Measurements from ENCODE around the gene EML2. TPM values are rescaled to one million over a fixed set of nuclear protein-coding genes. Genes with fewer than 3 reads are reported as not detected.

The EML2 gene
- total RNA-seq, 4 donors from 2014 or later: 40.8 to 64.3 (median 60.0) TPM

DNA sequence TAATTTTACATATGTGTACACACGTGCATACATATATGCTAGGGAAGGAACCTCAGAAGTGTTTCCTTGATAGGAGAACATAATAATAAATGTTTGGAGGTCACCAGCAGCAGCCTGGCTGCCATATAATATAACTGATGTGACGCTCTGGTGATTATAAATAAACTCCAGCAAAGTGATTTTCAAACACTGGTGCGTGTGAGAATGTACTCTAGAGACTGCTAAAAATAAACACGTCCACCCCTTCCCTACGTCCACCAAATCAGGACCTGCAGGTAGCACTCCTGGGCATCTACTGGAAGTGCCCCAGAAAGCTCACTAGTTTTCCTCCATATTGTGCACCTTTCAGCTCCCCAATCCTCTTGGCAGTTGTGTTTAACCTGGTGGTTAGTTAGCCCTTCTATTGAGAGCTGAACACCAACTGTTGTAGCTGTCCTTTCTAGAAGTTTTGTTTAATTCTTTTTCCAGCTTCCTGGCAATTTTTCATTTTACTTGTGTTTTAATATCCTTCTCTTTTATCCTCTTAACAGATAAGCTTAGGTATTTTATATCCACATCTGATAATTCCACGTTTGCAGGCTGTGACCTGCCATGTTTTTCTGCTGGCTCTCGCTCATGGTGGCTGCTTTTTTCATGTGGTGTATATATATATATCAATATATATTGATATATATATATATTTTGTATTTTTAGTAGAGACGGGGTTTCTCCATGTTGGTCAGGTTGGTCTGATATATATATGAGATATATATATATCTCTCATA, 67.6 kb downstream of the EML2 start:
- Histone ChIP-seq H3K36me3 (no peaks in the 10 kb centered on the region), H3K9me3 (no peaks in the 10 kb centered on the region), H3K27ac (no peak overlapping the region), H3K4me1 (peaks cover 9 to 40% (median 24%) of the 10 kb centered on the region in 4 donors), H3K27me3 (no peaks in the 10 kb centered on the region), H3K4me3 (no peak overlapping the region)
- TF ChIP-seq, protein P1, sequence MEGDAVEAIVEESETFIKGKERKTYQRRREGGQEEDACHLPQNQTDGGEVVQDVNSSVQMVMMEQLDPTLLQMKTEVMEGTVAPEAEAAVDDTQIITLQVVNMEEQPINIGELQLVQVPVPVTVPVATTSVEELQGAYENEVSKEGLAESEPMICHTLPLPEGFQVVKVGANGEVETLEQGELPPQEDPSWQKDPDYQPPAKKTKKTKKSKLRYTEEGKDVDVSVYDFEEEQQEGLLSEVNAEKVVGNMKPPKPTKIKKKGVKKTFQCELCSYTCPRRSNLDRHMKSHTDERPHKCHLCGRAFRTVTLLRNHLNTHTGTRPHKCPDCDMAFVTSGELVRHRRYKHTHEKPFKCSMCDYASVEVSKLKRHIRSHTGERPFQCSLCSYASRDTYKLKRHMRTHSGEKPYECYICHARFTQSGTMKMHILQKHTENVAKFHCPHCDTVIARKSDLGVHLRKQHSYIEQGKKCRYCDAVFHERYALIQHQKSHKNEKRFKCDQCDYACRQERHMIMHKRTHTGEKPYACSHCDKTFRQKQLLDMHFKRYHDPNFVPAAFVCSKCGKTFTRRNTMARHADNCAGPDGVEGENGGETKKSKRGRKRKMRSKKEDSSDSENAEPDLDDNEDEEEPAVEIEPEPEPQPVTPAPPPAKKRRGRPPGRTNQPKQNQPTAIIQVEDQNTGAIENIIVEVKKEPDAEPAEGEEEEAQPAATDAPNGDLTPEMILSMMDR (IDR thresholded peaks at IDR 0.05): no peak
- TF ChIP-seq POLR2AphosphoS5 (IDR thresholded peaks at IDR 0.05): no peak
- DNase-seq: no peak
- in situ Hi-C loops (cut with MboI; ENCODE audit: low pct_ligation_motif_present in 1 of 4, low pct_unique_long_range_greater_than_20kb in 1 of 4, low sequenced_read_pairs in 3 of 4): no loop called here
- intact Hi-C loops (cut with DNase I; ENCODE audit: low total_unique reads): no loop called here
- 79 to 88% methylated on average over 8 of the region's 8 CpGs for WGBS, 2 donors (ENCODE audit: low coverage in 1 of 2)

GRCh38 chr19:45569619-45570421, 69.4 kb downstream of the EML2 start:
- 50 to 60% methylated on average over 1 to 15 of the region's 15 CpGs for WGBS, 2 donors (ENCODE audit: low coverage in 1 of 2)
- in situ Hi-C loops (cut with MboI; ENCODE audit: low pct_ligation_motif_present in 1 of 4, low pct_unique_long_range_greater_than_20kb in 1 of 4, low sequenced_read_pairs in 3 of 4): no loop called here
- Histone ChIP-seq H3K4me3 (no peak overlapping the region), H3K36me3 (no peaks in the 10 kb centered on the region), H3K9me3 (no peaks in the 10 kb centered on the region), H3K27me3 (no peaks in the 10 kb centered on the region), H3K4me1 (peaks cover 7 to 24% (median 13%) of the 10 kb centered on the region in 4 donors), H3K27ac (no peak overlapping the region)
- intact Hi-C loops (cut with DNase I; ENCODE audit: low total_unique reads): no loop called here
- DNase-seq: peak; percentile 87
- no peak for TF ChIP-seq POLR2A (IDR thresholded peaks at IDR 0.05)
- TF ChIP-seq, protein P1 (IDR thresholded peaks at IDR 0.05): peak; percentile 76 to 84 (median 82)

GRCh38 chr19:45568732-45569131, 70.5 kb downstream of the EML2 start:
- no peaks in the 10 kb centered on the region for H3K9me3 ChIP-seq
- no peaks in the 10 kb centered on the region for H3K36me3 ChIP-seq
- in situ Hi-C loops (cut with MboI; ENCODE audit: low pct_ligation_motif_present in 1 of 4, low pct_unique_long_range_greater_than_20kb in 1 of 4, low sequenced_read_pairs in 3 of 4): no loop called here
- H3K4me1 ChIP-seq: peaks cover 7 to 24% (median 13%) of the 10 kb centered on the region in 4 donors
- no peak overlapping the region for H3K4me3 ChIP-seq
- DNase-seq: no peak
- H3K27ac ChIP-seq: peak overlapping the region in 3 of 4 donors; percentile 16 to 35 (median 23)
- intact Hi-C loops (cut with DNase I; ENCODE audit: low total_unique reads): no loop called here
- no peak for TF ChIP-seq POLR2AphosphoS5 (IDR thresholded peaks at IDR 0.05)
- TF ChIP-seq EP300 (IDR thresholded peaks at IDR 0.05; ENCODE audit: low read depth): no peak
- TF ChIP-seq, protein P1 (IDR thresholded peaks at IDR 0.05): no peak
- no peak for TF ChIP-seq POLR2A (IDR thresholded peaks at IDR 0.05)
- 87% methylated on average over 3 of the region's 3 CpGs; no CpG with 5 or more reads in 1 of the 2 donors for WGBS, 2 donors (ENCODE audit: low coverage in 1 of 2)
- no peaks in the 10 kb centered on the region for H3K27me3 ChIP-seq

DNA sequence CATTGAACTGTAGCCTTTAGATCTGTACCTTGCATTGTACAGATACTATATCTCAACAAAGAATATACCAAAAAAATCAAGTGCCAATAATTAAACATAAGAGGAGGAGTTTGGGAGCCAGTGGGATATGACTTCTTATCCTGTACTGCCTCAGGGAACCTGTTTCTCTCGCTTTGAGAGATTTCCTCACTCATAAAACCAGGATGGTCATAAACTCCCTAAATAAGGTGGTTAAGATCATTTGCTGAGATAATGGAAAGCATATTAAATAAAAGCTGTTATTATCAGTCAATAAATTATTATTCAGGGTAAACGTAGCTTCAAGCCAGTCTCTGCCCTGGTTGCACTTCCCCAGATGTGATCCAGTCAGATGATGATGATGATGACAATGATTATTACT, 71.6 kb downstream of the EML2 start:
- H3K27ac ChIP-seq: peak overlapping the region in 1 of 4 donors; percentile 16
- DNase-seq: no peak
- TF ChIP-seq, protein P1 (IDR thresholded peaks at IDR 0.05): no peak
- no peak for TF ChIP-seq EP300 (IDR thresholded peaks at IDR 0.05; ENCODE audit: low read depth)
- TF ChIP-seq POLR2AphosphoS5 (IDR thresholded peaks at IDR 0.05): no peak
- no peak for TF ChIP-seq POLR2A (IDR thresholded peaks at IDR 0.05)
- H3K27me3 ChIP-seq: no peaks in the 10 kb centered on the region
- no peaks in the 10 kb centered on the region for H3K36me3 ChIP-seq
- 49 to 54% methylated on average over 2 of the region's 2 CpGs for WGBS, 2 donors (ENCODE audit: low coverage in 1 of 2)
- in situ Hi-C loops (cut with MboI; ENCODE audit: low pct_ligation_motif_present in 1 of 4, low pct_unique_long_range_greater_than_20kb in 1 of 4, low sequenced_read_pairs in 3 of 4) (no loop called here), intact Hi-C loops (cut with DNase I; ENCODE audit: low total_unique reads) (no loop called here)
- no peak overlapping the region for H3K4me3 ChIP-seq
- peaks cover 7 to 31% (median 15%) of the 10 kb centered on the region in 4 donors for H3K4me1 ChIP-seq
- H3K9me3 ChIP-seq: no peaks in the 10 kb centered on the region

Measured in transverse colon (tissue), 4 donors.